Osteoblast (primary cell): ENCODE data around the gene MEF2A. TPM values are rescaled to one million over a fixed set of nuclear protein-coding genes. Genes with fewer than 3 reads are reported as not detected.

ENCODE experiments used
- DNase-seq: peaks from one replicate; pipeline ENCODE4 v3.0.0; 2011; ENCODE audit warnings: low spot score, mixed read lengths; ENCODE audit not compliant: insufficient read length; ENCODE audit errors: missing footprints
- H2AFZ ChIP-seq: 2 replicates; pipeline ENCODE4 v1.6.0; 2011; ENCODE audit warnings: mild to moderate bottlenecking, low read length
- H3K27ac ChIP-seq: 2 replicates; pipeline ENCODE4 v1.5.1; 2011; ENCODE audit warnings: mild to moderate bottlenecking, low read depth, low read length, moderate library complexity
- H3K27me3 ChIP-seq: 2 replicates; pipeline ENCODE4 v1.6.0; 2012; ENCODE audit warnings: mild to moderate bottlenecking, control low read depth, inconsistent platforms, low read length, moderate library complexity; ENCODE audit not compliant: insufficient read depth
- H3K36me3 ChIP-seq: 2 replicates; pipeline ENCODE4 v1.5.1; 2011; ENCODE audit warnings: mild to moderate bottlenecking, low read length, control low read depth, moderate library complexity; ENCODE audit not compliant: insufficient read depth
- H3K4me1 ChIP-seq: 2 replicates; pipeline ENCODE4 v1.5.1; 2011; ENCODE audit warnings: mild to moderate bottlenecking, low read length, control low read depth, moderate library complexity; ENCODE audit not compliant: insufficient read depth
- H3K4me2 ChIP-seq: 2 replicates; pipeline ENCODE4 v1.6.0; 2011; ENCODE audit warnings: mild to moderate bottlenecking, low read length; ENCODE audit not compliant: insufficient read depth
- H3K4me3 ChIP-seq: fragments of 200-600 bp; sonication (generic); 3 replicates; pipeline ENCODE4 v1.5.1; 2012; ENCODE audit warnings: mild to moderate bottlenecking, low read length, inconsistent platforms; ENCODE audit not compliant: insufficient read depth
- H3K79me2 ChIP-seq: 2 replicates; pipeline ENCODE4 v1.6.0; 2012; ENCODE audit warnings: mild to moderate bottlenecking, low read length, control low read depth, inconsistent platforms; ENCODE audit not compliant: insufficient read depth
- H3K9me3 ChIP-seq: 2 replicates; pipeline ENCODE4 v1.5.1; 2011; ENCODE audit warnings: low read depth, low read length, control low read depth
- H4K20me1 ChIP-seq: 2 replicates; pipeline ENCODE4 v1.6.0; 2012; ENCODE audit warnings: mild to moderate bottlenecking, low read length, control low read depth; ENCODE audit not compliant: insufficient read depth
- total RNA-seq: library from RNA; depleted of rRNA; stranded (reverse); fragments of >200 nt; gene quantifications from 2 replicates; pipeline ENCODE4 v1.2.3, GENCODE V29; 2012
- TF ChIP-seq, protein P1 (sequence below): IDR thresholded peaks from 2 replicates; pipeline ENCODE4 v1.5.1; 2011; ENCODE audit warnings: mild to moderate bottlenecking, low read depth, low read length, moderate library complexity; ENCODE audit errors: extremely low read depth

Gene MEF2A
- total RNA-seq, 1 donor: 55.4 TPM

DNA sequence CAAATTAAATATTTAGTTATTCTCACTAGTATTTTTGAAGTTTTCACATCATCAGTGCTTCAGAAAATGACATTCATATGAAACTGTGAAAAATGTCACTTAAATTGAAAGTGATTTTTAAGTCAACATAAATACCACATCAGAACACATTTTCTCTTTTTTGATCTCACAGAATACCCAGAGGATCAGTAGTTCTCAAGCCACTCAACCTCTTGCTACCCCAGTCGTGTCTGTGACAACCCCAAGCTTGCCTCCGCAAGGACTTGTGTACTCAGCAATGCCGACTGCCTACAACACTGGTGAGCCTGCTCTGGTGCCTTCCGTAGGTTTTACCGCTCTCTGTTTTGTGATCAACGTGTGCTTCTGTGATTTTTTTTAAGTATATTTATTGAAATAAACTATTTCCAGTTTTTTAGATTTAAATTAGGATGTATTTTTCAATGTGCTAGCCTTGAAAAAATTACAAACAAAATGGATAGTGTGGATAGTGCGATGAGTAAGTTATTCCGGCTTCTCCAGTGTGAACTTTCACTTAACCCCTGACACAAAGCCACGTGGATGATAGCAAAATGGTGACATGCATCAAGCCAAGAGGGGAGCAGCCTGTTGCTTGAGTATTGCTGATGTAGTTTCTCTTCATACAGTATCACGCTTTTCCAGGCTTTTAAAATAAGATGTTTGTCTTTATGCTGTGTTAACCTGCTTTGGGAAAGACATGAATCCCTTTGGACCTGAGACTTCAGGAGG is 140.9 kb downstream of the MEF2A start:
- peaks cover 2% of the 10 kb centered on the region for H4K20me1 ChIP-seq
- peak overlapping the region; percentile 75 for H3K27ac ChIP-seq
- TF ChIP-seq, protein P1, sequence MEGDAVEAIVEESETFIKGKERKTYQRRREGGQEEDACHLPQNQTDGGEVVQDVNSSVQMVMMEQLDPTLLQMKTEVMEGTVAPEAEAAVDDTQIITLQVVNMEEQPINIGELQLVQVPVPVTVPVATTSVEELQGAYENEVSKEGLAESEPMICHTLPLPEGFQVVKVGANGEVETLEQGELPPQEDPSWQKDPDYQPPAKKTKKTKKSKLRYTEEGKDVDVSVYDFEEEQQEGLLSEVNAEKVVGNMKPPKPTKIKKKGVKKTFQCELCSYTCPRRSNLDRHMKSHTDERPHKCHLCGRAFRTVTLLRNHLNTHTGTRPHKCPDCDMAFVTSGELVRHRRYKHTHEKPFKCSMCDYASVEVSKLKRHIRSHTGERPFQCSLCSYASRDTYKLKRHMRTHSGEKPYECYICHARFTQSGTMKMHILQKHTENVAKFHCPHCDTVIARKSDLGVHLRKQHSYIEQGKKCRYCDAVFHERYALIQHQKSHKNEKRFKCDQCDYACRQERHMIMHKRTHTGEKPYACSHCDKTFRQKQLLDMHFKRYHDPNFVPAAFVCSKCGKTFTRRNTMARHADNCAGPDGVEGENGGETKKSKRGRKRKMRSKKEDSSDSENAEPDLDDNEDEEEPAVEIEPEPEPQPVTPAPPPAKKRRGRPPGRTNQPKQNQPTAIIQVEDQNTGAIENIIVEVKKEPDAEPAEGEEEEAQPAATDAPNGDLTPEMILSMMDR: no peak
- peaks cover 3% of the 10 kb centered on the region for H3K79me2 ChIP-seq
- no peak for DNase-seq
- H3K9me3 ChIP-seq: no peaks in the 10 kb centered on the region
- H3K4me3 ChIP-seq: peak overlapping the region; percentile 11
- no peaks in the 10 kb centered on the region for H3K27me3 ChIP-seq
- H3K36me3 ChIP-seq: peaks cover 3% of the 10 kb centered on the region
- H3K4me1 ChIP-seq: peaks cover 42% of the 10 kb centered on the region
- peak overlapping the region; percentile 65 for H3K4me2 ChIP-seq
- H2AFZ ChIP-seq: no peak overlapping the region

DNA sequence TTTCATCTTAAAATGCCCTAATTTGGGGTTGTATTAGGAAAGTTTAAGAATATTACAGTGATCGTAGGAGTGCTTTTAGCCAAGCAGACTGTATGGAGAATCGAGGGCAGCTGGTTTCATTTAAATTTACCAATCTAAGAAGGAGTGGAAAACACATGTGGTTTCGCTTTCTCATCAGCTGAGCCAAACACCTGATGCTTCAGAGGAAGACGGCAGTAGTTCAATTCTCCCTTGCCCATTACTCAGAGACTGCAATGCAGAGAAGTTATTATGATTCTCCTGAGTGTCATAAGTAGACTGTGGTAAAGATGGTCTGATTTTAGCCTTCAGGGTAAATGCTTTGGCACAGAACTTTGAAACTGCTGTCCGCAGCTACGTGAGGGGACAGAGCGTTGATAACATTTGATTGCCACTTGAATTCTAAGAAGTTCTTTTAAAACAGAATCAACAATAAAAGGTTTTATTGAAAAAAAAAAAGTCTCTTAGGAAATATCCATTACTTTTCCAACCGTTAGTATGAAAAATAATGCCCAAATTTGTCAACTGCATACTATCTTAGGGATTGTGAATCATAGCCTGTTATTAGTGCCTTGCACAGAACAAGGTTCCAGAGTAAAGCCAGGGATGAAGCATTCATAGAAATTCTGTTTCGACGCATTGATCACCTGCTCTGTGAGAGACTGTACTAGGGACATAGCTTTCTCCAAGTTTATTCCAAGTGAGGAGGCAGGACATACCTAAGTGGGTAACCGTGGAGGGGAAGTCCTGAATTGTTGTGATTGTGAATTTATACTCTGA is 141.9 kb downstream of the MEF2A start:
- H3K27me3 ChIP-seq: no peaks in the 10 kb centered on the region
- peak overlapping the region; percentile 18 for H3K4me3 ChIP-seq
- TF ChIP-seq, protein P1: no peak
- peak overlapping the region; percentile 65 for H3K4me2 ChIP-seq
- peaks cover 3% of the 10 kb centered on the region for H3K79me2 ChIP-seq
- H3K9me3 ChIP-seq: no peaks in the 10 kb centered on the region
- no peak overlapping the region for H2AFZ ChIP-seq
- peak overlapping the region; percentile 75 for H3K27ac ChIP-seq
- no peak for DNase-seq
- peaks cover 6% of the 10 kb centered on the region for H3K36me3 ChIP-seq
- peaks cover 42% of the 10 kb centered on the region for H3K4me1 ChIP-seq
- peaks cover 2% of the 10 kb centered on the region for H4K20me1 ChIP-seq

DNA sequence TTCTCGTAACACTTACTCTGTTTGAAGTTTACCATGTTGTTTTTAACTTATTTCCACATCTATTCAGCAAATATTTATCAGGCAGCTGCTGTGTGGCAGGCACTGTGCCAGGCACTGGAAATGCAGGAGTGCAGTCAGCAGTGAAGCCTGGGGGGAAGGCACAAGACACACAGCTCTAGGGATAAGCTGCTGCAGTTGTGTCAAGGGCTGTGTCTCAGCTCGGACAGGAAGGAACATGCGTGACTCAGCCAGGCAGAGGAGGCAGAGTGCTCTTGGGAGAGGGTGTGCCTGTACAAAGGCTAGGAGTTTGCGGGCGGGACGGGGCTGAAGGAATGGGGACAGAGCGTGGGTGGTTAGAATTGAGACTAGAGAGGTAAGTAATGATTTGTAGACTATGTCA is 142.8 kb downstream of the MEF2A start:
- Histone ChIP-seq H3K4me1 (peaks cover 34% of the 10 kb centered on the region), H3K4me2 (peak overlapping the region; percentile 65), H3K27me3 (no peaks in the 10 kb centered on the region), H2AFZ (no peak overlapping the region), H3K9me3 (no peaks in the 10 kb centered on the region), H4K20me1 (peaks cover 2% of the 10 kb centered on the region), H3K79me2 (peaks cover 3% of the 10 kb centered on the region), H3K27ac (peak overlapping the region; percentile 75), H3K36me3 (peaks cover 11% of the 10 kb centered on the region), H3K4me3 (no peak overlapping the region)
- TF ChIP-seq, protein P1: no peak
- DNase-seq: peak; percentile 96
